Sigmoid colon (tissue), 7 donors: Measurements from ENCODE around the gene RPA1. TPM values are rescaled to one million over a fixed set of nuclear protein-coding genes. Genes with fewer than 3 reads are reported as not detected.

Experiments used
- DNase-seq: peaks from one replicate; pipeline ENCODE4 v3.0.0-alpha.2; 2019
- H3K27ac ChIP-seq, 4 donors: fragments of 200-600 bp; sonication (generic); one replicate each; pipeline ENCODE4 v1.5.1; 2016 to 2019; ENCODE audit warnings: mild to moderate bottlenecking in 1 of 4
- H3K27me3 ChIP-seq, 3 donors: fragments of 200-600 bp; sonication (generic); one replicate each; pipeline ENCODE4 v1.5.1; 2019; ENCODE audit warnings: mild to moderate bottlenecking in 1 of 3
- H3K36me3 ChIP-seq, 4 donors: fragments of 200-600 bp; sonication (generic); one replicate each; pipeline ENCODE4 v1.5.1; 2016 to 2019
- H3K4me1 ChIP-seq, 4 donors: fragments of 200-600 bp; sonication (generic); one replicate each; pipeline ENCODE4 v1.5.1; 2017 to 2019
- H3K4me3 ChIP-seq, 4 donors: fragments of 200-600 bp; sonication (generic); one replicate each; pipeline ENCODE4 v1.5.1; 2017 to 2019; ENCODE audit warnings: mild to moderate bottlenecking in 2 of 4, moderate library complexity in 1 of 4
- H3K9me3 ChIP-seq, 4 donors: fragments of 200-600 bp in 3 of 4; sonication (generic) in 3 of 4; one replicate each; pipeline versions ENCODE4 v1.5.1 to v1.6.1; 2013 to 2019
- EP300 ChIP-seq, 4 donors: sonication (generic); formaldehyde crosslinking; IDR thresholded peaks; one replicate each; pipeline ENCODE4 v1.6.1; 2017; ENCODE audit warnings: antibody characterized with exemption in 4 of 4
- POLR2A ChIP-seq, 2 donors: fragments of 450-650 bp; IDR thresholded peaks; one replicate each; pipeline ENCODE4 v1.6.1; 2016; ENCODE audit warnings: antibody characterized with exemption in 2 of 2, mild to moderate bottlenecking in 2 of 2, moderate library complexity in 2 of 2
- POLR2AphosphoS5 ChIP-seq, 4 donors: sonication (generic); formaldehyde crosslinking; IDR thresholded peaks; one replicate each; pipeline ENCODE4 v1.6.1; 2017; ENCODE audit warnings: antibody characterized with exemption in 4 of 4
- WGBS, 2 donors: extraction: QIAGEN DNeasy Blood & Tissue Kit; methylation state at CpG; one replicate each; pipeline ENCODE4 v1.1.7; 2013; 5-methylcytosine and 5-hydroxymethylcytosine counted together
- intact Hi-C: fragments of 100-400 bp; cut with DNase I; formaldehyde crosslinking; loops from one replicate; pipeline ENCODE4 v1.15.1; 2023
- polyA plus RNA-seq, 3 donors: library from polyadenylated mRNA; stranded (reverse); fragments of 200-250 nt; gene quantifications; one replicate each; pipeline ENCODE4 v1.2.3, GENCODE V29; 2013
- total RNA-seq, 4 donors: library from RNA; depleted of rRNA; stranded (reverse); fragments of >200 nt; gene quantifications; one replicate each; pipeline ENCODE4 v1.1.0, GENCODE V29; 2016
- TF ChIP-seq, protein P1 (sequence below), 4 experiments: fragments of 450-650 bp in 3 of 4; fragments of 200-600 bp in 1 of 4; IDR thresholded peaks; one replicate each; pipeline ENCODE4 v1.5.1; 2016 to 2019; ENCODE audit warnings: antibody characterized with exemption in 4 of 4, mild to moderate bottlenecking in 3 of 4, moderate library complexity in 2 of 4
- donor health status: healthy with polysubstance abuse.
- donor health status: Bipolar disorder and iron deficiency.
- donor health status: healthy.

RPA1 gene
- total and polyA plus RNA-seq, 7 donors, result 16.2 to 46.8 (median 30.6) TPM

DNA sequence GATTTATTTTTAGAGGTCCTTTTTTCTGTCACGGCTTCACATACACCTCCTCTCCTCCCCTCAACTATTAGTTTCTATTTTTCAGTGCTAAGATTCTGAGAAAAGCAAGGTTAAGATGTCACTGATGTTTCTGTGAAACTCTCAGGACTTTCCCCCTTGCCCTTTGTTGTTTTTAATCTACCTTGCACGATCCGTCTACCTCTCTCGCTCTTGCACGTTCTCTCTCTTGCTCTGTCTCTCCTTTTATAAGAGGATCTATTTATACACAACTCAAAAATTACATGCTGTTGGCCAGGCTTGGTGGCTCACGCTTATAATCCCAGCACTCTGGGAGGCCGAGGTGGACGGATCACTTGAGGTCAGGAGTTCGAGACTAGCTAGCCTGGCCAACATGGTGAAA is 43.6 kb downstream of the RPA1 start:
- intact Hi-C loops, result no loop called here
- H3K36me3 ChIP-seq, result peaks cover 13 to 70% (median 22%) of the 10 kb centered on the region in 4 donors

DNA sequence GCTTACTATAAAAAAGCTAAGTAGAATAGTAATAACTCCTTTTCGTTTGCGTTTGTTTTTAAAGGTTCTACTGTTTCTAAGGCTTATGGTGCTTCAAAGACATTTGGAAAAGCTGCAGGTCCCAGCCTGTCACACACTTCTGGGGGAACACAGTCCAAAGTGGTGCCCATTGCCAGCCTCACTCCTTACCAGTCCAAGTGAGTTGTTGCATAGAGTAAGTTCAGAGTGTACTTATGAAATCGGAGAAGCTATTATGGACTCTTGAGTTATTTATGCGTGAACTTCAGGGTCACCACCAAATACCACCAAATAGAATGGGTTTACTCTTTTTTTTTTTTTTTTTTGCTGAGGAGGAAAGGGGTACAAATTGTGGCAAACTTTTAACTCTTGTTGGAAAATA is 45.8 kb downstream of the RPA1 start:
- H3K9me3 ChIP-seq, result no peaks in the 10 kb centered on the region
- H3K4me3 ChIP-seq, result no peak overlapping the region
- no peaks in the 10 kb centered on the region for H3K27me3 ChIP-seq
- no peak overlapping the region for H3K27ac ChIP-seq
- WGBS, 2 donors, result 95 to 96% methylated on average over 4 of the region's 4 CpGs
- H3K36me3 ChIP-seq, result peaks cover 30 to 91% (median 38%) of the 10 kb centered on the region in 4 donors
- intact Hi-C loops, result no loop called here
- TF ChIP-seq POLR2A (IDR thresholded peaks at IDR 0.05) (no peak), POLR2AphosphoS5 (IDR thresholded peaks at IDR 0.05) (no peak), EP300 (IDR thresholded peaks at IDR 0.05) (no peak)
- TF ChIP-seq, protein P1, sequence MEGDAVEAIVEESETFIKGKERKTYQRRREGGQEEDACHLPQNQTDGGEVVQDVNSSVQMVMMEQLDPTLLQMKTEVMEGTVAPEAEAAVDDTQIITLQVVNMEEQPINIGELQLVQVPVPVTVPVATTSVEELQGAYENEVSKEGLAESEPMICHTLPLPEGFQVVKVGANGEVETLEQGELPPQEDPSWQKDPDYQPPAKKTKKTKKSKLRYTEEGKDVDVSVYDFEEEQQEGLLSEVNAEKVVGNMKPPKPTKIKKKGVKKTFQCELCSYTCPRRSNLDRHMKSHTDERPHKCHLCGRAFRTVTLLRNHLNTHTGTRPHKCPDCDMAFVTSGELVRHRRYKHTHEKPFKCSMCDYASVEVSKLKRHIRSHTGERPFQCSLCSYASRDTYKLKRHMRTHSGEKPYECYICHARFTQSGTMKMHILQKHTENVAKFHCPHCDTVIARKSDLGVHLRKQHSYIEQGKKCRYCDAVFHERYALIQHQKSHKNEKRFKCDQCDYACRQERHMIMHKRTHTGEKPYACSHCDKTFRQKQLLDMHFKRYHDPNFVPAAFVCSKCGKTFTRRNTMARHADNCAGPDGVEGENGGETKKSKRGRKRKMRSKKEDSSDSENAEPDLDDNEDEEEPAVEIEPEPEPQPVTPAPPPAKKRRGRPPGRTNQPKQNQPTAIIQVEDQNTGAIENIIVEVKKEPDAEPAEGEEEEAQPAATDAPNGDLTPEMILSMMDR (IDR thresholded peaks at IDR 0.05), result no peak
- DNase-seq, result no peak
- H3K4me1 ChIP-seq, result no peaks in the 10 kb centered on the region

More for the DNA sequence above, 43.6 kb downstream of the RPA1 start:
- Histone ChIP-seq H3K27me3 (no peaks in the 10 kb centered on the region), H3K4me1 (no peaks in the 10 kb centered on the region), H3K9me3 (no peaks in the 10 kb centered on the region), H3K4me3 (no peak overlapping the region), H3K27ac (no peak overlapping the region)
- 79 to 91% methylated on average over 9 of the region's 9 CpGs for WGBS, 2 donors
- TF ChIP-seq POLR2A (IDR thresholded peaks at IDR 0.05), result no peak
- TF ChIP-seq, protein P1 (IDR thresholded peaks at IDR 0.05), result no peak
- TF ChIP-seq EP300 (IDR thresholded peaks at IDR 0.05), result no peak
- no peak for TF ChIP-seq POLR2AphosphoS5 (IDR thresholded peaks at IDR 0.05)
- no peak for DNase-seq

- no peaks in the 10 kb centered on the region for H3K4me1 ChIP-seq
- no peak overlapping the region for H3K27ac ChIP-seq
- TF ChIP-seq EP300 (IDR thresholded peaks at IDR 0.05), result no peak
- DNase-seq, result no peak
- H3K9me3 ChIP-seq, result no peaks in the 10 kb centered on the region
- H3K4me3 ChIP-seq, result no peak overlapping the region
- no peaks in the 10 kb centered on the region for H3K27me3 ChIP-seq
- peaks cover 30 to 93% (median 40%) of the 10 kb centered on the region in 4 donors for H3K36me3 ChIP-seq
- WGBS, 2 donors, result 81 to 88% methylated on average over 17 of the region's 17 CpGs
- intact Hi-C loops, result no loop called here
Observed at GRCh38 chr17:1878419-1879121, 48.8 kb downstream of the RPA1 start.

DNA sequence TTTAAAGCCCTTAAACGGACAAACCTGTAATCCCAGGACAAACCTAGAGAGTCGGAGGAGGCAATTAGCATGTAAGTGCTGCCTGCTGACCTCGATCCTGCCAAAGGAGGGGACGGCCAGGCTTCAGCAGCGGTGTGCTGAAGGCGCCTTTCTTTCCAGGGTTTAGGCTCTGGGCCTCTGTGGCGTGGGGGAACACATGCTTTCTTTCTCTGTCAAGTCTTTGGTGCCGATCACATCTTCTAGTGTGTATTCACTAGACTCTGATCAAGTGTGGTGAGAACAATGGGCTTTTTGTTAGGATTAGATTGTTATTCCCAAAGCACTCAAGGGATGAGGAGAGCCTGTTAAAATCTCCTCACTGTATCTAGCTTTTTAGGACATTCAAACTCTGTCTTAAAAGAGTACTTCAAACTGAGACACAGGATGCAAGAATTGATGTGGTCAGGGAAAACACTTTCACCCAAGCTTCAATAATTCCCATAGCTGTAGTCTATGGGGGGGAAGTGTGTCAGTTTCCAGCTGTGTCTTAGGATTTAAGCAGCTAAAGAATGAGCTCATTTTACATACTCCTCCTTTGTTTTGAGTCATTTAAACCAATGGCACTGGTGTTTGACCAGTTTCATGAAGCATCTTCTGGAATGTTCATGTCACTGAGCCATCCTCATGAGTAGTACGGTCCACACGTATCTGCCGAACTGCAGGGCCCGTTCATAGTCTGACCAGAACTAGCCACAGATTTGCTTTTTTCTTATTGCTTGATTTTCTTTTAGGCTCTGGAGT is 51.2 kb downstream of the RPA1 start:
- 85 to 87% methylated on average over 12 of the region's 12 CpGs for WGBS, 2 donors
- no peak for DNase-seq
- intact Hi-C loops, result no loop called here
- H3K4me3 ChIP-seq, result no peak overlapping the region
- H3K9me3 ChIP-seq, result no peaks in the 10 kb centered on the region
- H3K27me3 ChIP-seq, result no peaks in the 10 kb centered on the region
- H3K4me1 ChIP-seq, result no peaks in the 10 kb centered on the region
- peaks cover 43 to 95% (median 59%) of the 10 kb centered on the region in 4 donors for H3K36me3 ChIP-seq
- TF ChIP-seq, protein P1 (IDR thresholded peaks at IDR 0.05), result no peak
- TF ChIP-seq POLR2AphosphoS5 (IDR thresholded peaks at IDR 0.05) (no peak), EP300 (IDR thresholded peaks at IDR 0.05) (no peak), POLR2A (IDR thresholded peaks at IDR 0.05) (no peak)
- H3K27ac ChIP-seq, result no peak overlapping the region

DNA sequence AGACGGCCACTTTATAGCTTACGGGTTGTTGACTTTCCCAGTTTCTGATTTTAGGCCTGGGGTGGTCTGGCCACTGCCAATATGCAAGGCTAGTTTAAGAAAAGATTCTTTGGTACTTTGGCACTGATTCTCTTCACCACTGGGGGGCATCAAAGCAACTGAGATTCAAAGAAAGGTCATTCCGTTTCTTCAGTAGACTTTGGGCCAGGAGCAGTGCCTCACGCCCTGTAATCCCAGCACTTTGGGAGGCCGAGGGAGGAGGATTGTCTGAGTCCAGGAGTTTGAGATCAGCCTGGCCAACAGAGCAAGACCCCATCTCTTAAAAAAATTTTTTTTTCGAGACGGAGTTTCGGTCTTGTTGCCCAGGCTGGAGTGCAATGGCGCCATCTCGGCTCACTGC is 53.0 kb downstream of the RPA1 start:
- H3K36me3 ChIP-seq, result peaks cover 34 to 95% (median 60%) of the 10 kb centered on the region in 4 donors

More for the DNA sequence above, 53.0 kb downstream of the RPA1 start:
- TF ChIP-seq, protein P1 (IDR thresholded peaks at IDR 0.05), result peak in 2 of 4 experiments; percentile 14 to 31
- TF ChIP-seq POLR2A (IDR thresholded peaks at IDR 0.05), result no peak
- H3K9me3 ChIP-seq, result no peaks in the 10 kb centered on the region
- no peak overlapping the region for H3K4me3 ChIP-seq
- DNase-seq, result no peak
- no peaks in the 10 kb centered on the region for H3K4me1 ChIP-seq
- H3K27me3 ChIP-seq, result no peaks in the 10 kb centered on the region
- intact Hi-C loops, result no loop called here
- 81 to 83% methylated on average over 10 of the region's 10 CpGs for WGBS, 2 donors
- H3K27ac ChIP-seq, result no peak overlapping the region
